SKM-1 treated with dmso at 0.1 percent for 144 hours (cell line): ENCODE measurements around the gene LARP1.

Experiments
- DNase-seq: peaks from one replicate; lab custom pipeline; 2025; ENCODE audit not compliant: unreplicated experiment; lab: John Stamatoyannopoulos, UW

LARP1 gene

DNA sequence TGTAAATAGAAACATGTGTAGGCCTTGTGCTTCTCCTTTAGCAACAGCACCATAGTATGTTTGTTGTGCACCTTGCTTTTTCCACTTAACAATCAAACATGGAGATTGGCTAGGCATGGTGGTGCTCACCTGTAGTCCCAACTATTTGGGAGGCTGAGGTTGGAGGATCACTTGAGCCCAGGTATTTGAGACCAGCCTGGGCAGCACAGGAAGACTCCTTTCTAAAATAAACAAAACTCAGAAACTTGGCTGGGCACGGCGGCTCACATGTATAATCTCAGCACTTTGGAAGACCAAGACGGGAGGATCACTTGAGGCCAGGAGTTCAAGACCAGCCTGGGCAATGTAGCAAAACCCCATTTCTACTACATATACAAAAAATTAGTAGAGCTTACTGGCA, 96.2 kb downstream of the LARP1 start:
- no peak for DNase-seq

DNA sequence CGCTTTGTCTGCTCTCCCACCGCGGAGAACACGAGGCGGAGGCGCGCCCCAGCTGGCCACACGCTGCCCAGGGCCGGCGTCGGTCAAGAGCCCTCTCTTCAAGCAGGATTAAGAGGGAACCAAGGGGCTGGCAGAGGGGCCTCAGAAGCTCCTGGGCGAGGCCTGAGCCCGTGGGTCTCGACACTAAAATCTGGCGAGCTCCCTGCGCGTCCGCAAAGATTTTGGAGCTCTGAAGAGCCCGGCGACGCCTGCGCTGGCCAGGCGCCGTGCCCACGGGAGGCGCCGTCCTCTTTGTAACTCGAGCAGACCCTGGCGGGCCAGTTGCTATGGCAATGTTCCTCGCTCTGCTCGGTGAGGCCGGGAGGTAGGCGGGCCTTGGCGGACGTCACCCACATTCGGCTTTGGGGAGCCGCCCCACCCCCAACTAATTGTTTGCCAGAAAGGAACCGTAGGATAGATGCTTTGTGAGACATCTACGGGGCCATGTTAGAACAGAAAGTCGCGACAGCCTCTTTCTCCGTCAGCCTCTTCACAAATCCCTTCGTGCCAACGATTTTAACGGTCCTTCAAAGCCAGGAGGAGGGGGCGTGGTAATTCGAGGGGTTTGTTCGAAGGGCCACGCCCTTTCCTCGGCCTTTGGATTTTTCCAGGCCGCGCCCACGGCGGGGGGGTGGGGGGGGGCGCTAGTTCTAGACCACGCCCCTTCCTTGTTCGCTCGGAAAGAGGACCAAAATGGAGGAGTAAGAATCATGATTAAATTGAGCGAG, 102.5 kb downstream of the LARP1 start:
- peak; percentile 91 for DNase-seq

DNA sequence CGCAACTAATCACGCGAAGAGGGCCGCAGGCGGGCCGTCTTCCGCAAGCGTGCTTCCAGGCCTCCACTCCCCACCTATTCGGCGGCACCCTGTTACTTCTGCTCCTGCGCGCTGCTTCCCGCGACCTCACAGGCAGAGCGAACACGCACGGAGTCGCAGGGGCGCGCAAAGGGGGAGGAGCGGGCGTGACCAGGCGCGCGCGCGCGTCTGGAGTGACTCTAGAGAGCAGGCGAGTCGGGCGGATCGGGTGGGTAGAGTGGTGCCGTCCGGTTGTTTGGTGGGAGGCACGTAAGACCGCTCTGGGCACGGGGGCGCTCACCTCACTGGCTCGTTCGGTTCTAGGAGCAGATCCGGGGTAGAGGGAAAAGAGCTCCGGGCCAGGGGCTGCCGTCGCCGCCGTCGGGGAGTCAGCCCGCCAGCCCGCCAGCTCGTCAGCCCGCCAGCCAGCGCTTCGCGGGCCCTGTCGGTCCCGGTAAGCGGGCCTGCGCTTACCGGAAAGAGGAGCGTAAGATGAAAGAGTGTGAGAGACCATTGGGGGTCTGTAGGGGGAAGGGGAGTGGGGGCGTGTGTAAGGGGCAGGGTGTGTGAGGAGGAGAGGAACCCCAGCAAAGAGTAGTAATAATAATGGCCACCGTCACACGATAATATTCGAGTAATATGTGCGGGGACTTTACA, 103.3 kb downstream of the LARP1 start, which contains the start of gene CNOT8:
TSS of gene CNOT8 (plus strand) at position 331 of the 675 bp plus-strand sequence. CDS start 4,652 bp downstream, outside the sequence.
- DNase-seq, result peak; percentile 95

GRCh38 chr5:154858972-154859871, 104.0 kb downstream of the LARP1 start:
- DNase-seq, result peak; percentile 77

DNA sequence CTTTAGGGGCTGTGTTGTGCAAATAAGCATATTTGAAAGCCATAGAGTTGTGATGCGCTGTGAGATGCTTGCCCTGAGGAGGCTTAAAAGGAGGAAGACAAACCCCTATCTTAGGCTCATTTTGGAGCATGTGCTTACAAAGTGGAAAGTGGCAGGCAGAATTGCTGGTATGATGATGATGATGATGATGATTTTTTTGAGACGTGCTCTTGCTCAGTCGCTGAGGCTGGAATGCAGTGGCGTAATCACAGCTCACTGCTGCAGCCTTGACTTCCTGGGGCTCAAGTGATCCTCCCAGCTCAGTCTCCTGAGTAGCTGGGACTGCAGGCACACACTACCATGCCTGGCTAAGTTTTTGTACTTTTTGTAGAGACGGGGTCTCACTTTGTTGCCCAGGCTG, 104.9 kb downstream of the LARP1 start:
- peak; percentile 36 for DNase-seq

DNA sequence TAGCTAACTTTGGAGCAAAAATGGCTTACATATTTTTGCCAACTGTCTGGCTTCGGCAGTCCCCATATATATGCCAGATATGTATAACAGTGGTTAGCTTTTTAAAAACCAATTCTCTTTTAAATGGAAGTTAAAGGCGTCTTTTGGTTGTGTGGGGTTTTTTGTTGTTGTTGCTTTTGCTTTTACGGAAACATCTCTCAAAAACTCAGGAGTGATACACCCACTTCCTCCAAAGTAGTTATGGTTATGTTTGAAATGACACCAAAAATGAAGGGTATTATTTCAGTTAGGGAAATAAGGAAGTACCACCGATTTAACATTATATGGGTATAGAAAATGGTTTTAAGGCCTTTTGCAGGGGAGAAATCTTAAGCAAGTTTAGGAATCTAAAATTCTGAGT, 105.6 kb downstream of the LARP1 start:
- DNase-seq, result no peak

DNA sequence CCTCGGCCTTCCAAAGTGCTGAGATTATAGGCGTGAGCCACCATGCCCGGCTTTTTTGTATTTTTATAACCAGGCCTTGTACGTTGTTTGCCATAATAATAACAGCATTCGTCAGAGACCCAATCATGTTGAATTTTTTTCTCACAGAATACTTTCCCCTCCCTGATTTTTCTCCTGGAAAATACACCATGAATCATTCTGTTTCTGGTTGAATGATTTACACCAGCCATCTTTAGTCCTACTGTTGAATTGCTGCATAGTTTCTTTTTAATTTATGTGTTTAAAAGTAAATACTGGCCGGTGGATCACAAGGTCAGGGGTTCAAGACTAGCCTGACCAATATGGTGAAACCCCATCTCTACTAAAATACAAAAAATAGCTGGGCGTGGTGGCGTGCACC, 106.8 kb downstream of the LARP1 start:
- DNase-seq, result no peak

DNA sequence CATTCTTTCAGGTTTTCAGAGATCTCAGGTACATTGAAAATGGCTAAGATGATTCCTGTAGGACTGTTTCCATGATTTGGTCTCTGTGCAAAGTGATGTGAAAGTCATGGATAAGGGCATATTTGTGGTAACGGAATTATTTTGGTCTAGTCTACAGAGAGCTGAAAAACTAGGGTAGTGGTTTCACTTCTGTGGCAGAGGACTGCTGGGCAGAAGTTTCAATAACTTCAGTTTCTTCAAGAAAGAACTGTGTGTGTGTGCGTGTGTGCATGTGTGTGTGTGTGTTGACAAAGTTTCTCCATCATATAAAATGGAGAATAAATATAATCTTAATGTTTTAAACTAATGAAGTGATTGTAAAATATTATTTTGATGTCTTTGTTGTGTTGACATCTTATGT, 107.6 kb downstream of the LARP1 start:
- no peak for DNase-seq

GRCh38 chr5:154863291-154864080, 108.3 kb downstream of the LARP1 start:
- no peak for DNase-seq

DNA sequence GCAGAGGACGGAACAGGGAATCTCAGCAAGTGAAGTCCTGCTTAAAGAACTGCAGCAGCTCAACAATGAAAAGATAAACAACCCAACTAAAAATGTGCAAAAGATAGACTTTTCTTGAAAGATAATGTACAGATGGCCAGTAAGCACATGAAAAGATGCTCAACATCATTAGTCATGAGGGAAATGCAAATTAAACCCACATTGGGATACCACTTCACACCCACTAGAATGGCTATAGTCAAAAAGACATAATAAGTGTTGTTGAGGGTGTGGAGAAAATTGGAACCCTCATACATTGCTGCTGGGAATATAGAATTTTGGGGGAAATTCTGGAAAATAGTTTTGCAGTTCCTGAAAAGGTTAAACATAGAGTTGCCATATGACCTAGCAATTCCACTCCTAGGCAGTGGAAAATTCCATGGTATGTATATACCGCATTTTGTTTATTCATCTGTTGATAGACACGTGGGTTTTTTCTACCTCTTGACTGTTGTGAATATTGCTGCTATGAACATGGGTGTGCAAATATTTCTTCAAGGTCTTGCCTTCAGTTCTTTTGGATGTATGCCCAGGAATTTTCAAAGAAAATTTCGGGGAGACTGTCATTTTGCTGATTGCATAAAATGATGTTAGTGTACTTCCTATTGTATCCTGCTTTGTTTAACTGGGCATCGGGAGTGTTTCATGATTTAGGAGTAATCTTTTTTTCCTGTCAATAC, 110.4 kb downstream of the LARP1 start:
- DNase-seq, result no peak

DNA sequence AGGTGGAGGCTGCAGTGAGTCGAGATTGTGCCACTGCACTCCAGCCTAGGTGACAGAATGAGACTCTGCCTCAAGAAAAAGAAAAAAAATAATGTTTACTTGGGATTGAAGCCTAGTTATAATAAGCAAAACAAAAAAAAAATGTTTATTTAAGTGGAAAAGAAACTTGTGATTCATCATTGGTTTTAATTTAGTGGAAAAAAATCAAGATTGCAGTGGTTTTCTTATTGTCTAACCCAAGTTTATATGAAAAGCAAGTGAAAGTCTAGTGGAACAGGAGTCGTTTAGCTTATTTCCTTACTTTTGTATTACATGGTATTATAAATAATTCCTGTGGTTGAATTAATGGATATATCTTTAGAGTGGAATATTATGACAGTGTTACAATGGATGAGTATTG, 111.7 kb downstream of the LARP1 start:
- no peak for DNase-seq
